Measurements from ENCODE around the gene ANKRD13C.

Gene ANKRD13C

GRCh38 chr1:70210820-70211219, 143.7 kb downstream of the ANKRD13C start:
- DNase-seq = no peak
